ENCODE data around the gene SOWAHB.

- TF ChIP-seq CTCF (conservative IDR thresholded peaks at IDR 0.05; ENCODE audit: low read length), result no peak
- TF ChIP-seq EZH2phosphoT487 (IDR thresholded peaks at IDR 0.05; ENCODE audit: borderline replicate concordance), result no peak
These were observed 32.7 kb upstream of the SOWAHB start for GRCh38 chr4:76930685-76931084.
